HG03045 (cell line): ENCODE measurements around the gene MIS18BP1.
"Not testable (repeated sequence)": the region's sequence is repeated elsewhere in the genome, so short reads cannot be mapped to it uniquely, and the experiment has no call there.

ENCODE experiments used
- ATAC-seq: cut with Tn5 transposase; IDR thresholded peaks from one replicate; pipeline ENCODE4 v1.9.1; 2021; ENCODE audit warnings: mild to moderate bottlenecking, moderate library complexity; ENCODE audit not compliant: unreplicated experiment

MIS18BP1 gene

GRCh38 chr14:45253070-45253753, at the start of gene MIS18BP1:
MIS18BP1 (minus strand) TSS chr14:45253202; CDS start chr14:45247286, 5,916 bp downstream.
- ATAC-seq, result peak; percentile 90

GRCh38 chr14:45298423-45299117, 45.6 kb upstream of the MIS18BP1 start:
- ATAC-seq, result no peak

GRCh38 chr14:45294796-45295195, 41.8 kb upstream of the MIS18BP1 start:
- not testable (repeated sequence) for ATAC-seq

DNA sequence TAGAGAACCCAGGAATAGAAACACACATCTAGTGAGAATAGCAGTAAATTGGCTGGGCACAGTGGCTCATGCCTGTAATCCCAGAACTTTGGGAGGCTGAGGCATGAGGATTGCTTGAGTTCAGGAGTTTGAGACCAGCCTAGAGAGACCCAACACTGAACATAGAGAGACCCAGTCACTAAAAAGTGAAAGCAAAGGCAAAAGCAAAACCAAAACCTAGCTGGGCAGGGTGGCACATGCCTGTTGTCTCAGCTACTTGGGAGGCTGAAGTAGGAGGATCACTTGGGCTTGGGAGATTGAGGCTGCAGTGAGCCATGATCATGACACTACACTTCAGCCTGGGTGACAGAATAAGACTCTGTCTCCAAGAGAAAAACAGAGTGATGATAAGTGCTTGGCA, 37.5 kb upstream of the MIS18BP1 start:
- no peak for ATAC-seq

- ATAC-seq, result no peak
These were observed 34.6 kb upstream of the MIS18BP1 start for GRCh38 chr14:45287610-45288009.

GRCh38 chr14:45284802-45285201, 31.8 kb upstream of the MIS18BP1 start:
- ATAC-seq, result no peak

GRCh38 chr14:45281731-45282400, 28.9 kb upstream of the MIS18BP1 start:
- not testable (repeated sequence) for ATAC-seq

- ATAC-seq, result no peak
These were observed 19.0 kb upstream of the MIS18BP1 start for GRCh38 chr14:45271858-45272537.

- ATAC-seq, result no peak
These were observed 17.0 kb upstream of the MIS18BP1 start for GRCh38 chr14:45270031-45270430.

DNA sequence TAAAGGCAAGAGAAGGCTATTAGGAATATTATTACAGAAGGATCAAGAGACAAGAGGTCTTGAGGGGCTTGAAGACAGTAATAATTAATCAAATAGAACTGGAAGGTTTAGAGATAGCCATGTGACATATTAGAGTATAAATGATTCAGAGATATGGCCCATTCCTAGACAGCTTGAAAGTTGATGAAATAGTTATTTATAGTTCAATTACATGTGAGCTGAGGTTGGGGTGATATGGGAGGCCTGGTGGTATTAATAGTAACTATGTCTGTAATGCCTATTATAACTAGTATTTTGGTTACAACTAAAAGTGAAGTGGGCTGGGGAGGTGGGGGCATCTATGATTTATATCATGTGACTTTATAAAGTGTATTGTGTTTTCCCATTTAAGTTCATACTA, 14.1 kb upstream of the MIS18BP1 start:
- ATAC-seq, result no peak

GRCh38 chr14:45262637-45263036, 9.6 kb upstream of the MIS18BP1 start:
- no peak for ATAC-seq

DNA sequence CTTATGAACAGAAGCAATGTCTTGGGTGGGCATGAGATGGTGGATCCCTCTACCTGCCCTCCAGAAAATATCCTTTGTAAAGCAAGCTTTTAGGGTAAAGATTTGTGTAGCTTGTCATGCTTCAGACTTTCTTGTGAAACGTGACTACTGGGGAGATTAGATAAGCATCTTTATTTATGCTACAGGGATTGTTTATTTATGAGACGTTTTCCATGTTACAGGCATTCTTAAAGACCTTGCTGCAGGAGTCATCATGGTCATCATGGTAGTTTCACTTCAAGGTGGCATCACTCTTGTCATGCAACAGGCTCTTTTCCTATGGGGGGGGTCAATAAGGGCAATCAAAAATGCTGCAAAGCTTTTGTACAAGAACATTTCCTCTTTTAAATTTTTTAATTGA, 8.2 kb upstream of the MIS18BP1 start:
- ATAC-seq, result no peak

DNA sequence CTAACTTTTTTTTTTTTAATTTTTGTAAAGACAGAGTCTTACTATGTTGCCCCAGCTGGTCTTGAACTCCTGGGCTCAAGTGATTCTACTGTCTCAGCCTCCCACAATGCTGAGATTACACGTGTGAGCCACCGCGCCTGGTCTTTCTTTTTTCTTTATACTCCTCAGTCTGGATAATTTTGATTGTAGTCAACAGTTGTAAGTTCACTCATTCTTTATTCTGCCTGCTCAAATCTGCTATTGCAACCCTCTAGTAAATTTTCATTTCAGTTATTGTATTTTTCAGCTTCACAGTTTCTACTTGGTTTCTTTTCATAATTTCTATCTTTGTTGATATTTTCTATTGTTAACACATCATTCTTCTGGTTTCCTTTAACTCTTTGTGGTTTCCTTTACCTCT, 5.8 kb upstream of the MIS18BP1 start:
- ATAC-seq, result no peak

- no peak for ATAC-seq
These were observed 5.1 kb upstream of the MIS18BP1 start for GRCh38 chr14:45258073-45258472.

DNA sequence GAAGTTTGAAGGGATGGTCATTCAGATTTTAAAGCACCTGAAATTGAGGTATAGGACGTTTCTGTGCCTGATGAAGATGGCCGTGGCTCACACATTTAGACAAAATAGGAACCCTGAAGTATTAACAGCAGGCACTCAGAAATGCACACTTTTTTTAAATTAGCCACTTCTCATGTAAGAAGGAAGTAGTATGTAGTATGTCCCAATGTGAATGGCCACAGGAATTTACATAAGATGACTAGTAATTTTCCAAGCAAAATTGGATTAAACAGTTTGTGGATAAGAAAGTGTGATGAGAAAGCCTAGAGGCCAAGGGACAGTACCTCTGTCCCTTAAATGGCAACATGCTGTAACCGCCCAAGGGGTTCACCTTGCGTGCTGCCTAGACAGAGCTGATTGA, 1.8 kb upstream of the MIS18BP1 start:
- ATAC-seq, result no peak

GRCh38 chr14:45253754-45254310, 830 bp upstream of the MIS18BP1 start:
- no peak for ATAC-seq

GRCh38 chr14:45252366-45253069, 484 bp downstream of the MIS18BP1 start:
- ATAC-seq, result no peak

- peak; percentile 39 for ATAC-seq
These were observed 1.1 kb downstream of the MIS18BP1 start for GRCh38 chr14:45251912-45252311.

GRCh38 chr14:45249856-45250575, 3.0 kb downstream of the MIS18BP1 start:
- peak; percentile 28 for ATAC-seq

GRCh38 chr14:45247427-45247826, 5.6 kb downstream of the MIS18BP1 start:
- ATAC-seq, result no peak
